HEK293 (cell line): Measurements from ENCODE around the gene DAPK2.

Source experiments
- CTCF ChIA-PET: fragments of 350-600 bp; formaldehyde crosslinking; extraction: SDS; loops from one replicate; lab custom pipeline; 2021; ENCODE audit warnings: antibody characterized with exemption; lab: Yijun Ruan, JAX
- POLR2A ChIA-PET: fragments of 300-600 bp; formaldehyde crosslinking; extraction: SDS; loops from one replicate; lab custom pipeline; 2020; ENCODE audit warnings: antibody characterized with exemption, inconsistent platforms; lab: Yijun Ruan, JAX
- H3K27ac ChIP-seq: fragments of 200-500 bp; sonication (Bioruptor generic); 2 replicates; pipeline ENCODE4 v1.5.1; 2014; ENCODE audit warnings: low read depth, low read length, control low read depth, inconsistent platforms; ENCODE audit errors: extremely low read depth
- H3K36me3 ChIP-seq, 2 experiments: fragments of 200-500 bp in 1 of 2; sonication (Bioruptor generic) in 1 of 2; 1 replicate in 1 of 2; 2 replicates in 1 of 2; pipeline ENCODE4 v1.5.1; 2014 to 2017; ENCODE audit warnings: inconsistent platforms in 2 of 2, low read length in 2 of 2; ENCODE audit not compliant: control insufficient read depth in 2 of 2, insufficient read depth in 1 of 2
- H3K4me1 ChIP-seq: fragments of 200-500 bp; sonication (Bioruptor generic); 2 replicates; pipeline ENCODE4 v1.5.1; 2014; ENCODE audit warnings: mild to moderate bottlenecking, low read length, inconsistent platforms; ENCODE audit not compliant: control insufficient read depth, insufficient read depth
- H3K4me3 ChIP-seq: 2 replicates; pipeline ENCODE4 v1.5.1; 2011; ENCODE audit warnings: low read depth, mild to moderate bottlenecking, control low read depth, low read length, moderate library complexity
- H3K9me3 ChIP-seq: fragments of 200-500 bp; sonication (Bioruptor generic); 2 replicates; pipeline ENCODE4 v1.5.1; 2014; ENCODE audit warnings: low read depth, low read length, inconsistent platforms; ENCODE audit not compliant: control insufficient read depth, insufficient read depth
- GLIS1 ChIP-seq: fragments of 450-650 bp; formaldehyde crosslinking; IDR thresholded peaks from 2 replicates; pipeline ENCODE4 v1.5.1; 2016; ENCODE audit warnings: missing biosample characterization, missing genetic modification characterization
- HOXA7 ChIP-seq: sonication (generic); formaldehyde crosslinking; IDR thresholded peaks from 2 replicates; pipeline ENCODE4 v1.8.1; 2022; ENCODE audit warnings: missing genetic modification reagents, borderline replicate concordance
- MYNN ChIP-seq: fragments of 450-650 bp; formaldehyde crosslinking; IDR thresholded peaks from 2 replicates; pipeline ENCODE4 v1.5.1; 2016; ENCODE audit warnings: missing biosample characterization, missing genetic modification characterization, borderline replicate concordance
- REST ChIP-seq: fragments of 450-650 bp; formaldehyde crosslinking; IDR thresholded peaks from 2 replicates; pipeline ENCODE4 v1.5.1; 2016; ENCODE audit warnings: missing biosample characterization, missing genetic modification characterization
- SCRT1 ChIP-seq: fragments of 450-650 bp; formaldehyde crosslinking; IDR thresholded peaks from 2 replicates; pipeline ENCODE4 v1.5.1; 2016; ENCODE audit warnings: missing biosample characterization, missing genetic modification characterization, borderline replicate concordance
- SCRT2 ChIP-seq: fragments of 450-650 bp; formaldehyde crosslinking; IDR thresholded peaks from 2 replicates; pipeline ENCODE4 v1.5.1; 2016; ENCODE audit warnings: missing biosample characterization, missing genetic modification characterization
- ZBTB48 ChIP-seq: fragments of 450-650 bp; formaldehyde crosslinking; IDR thresholded peaks from 2 replicates; pipeline ENCODE4 v1.5.1; 2016; ENCODE audit warnings: missing biosample characterization, missing genetic modification characterization
- ZNF133 ChIP-seq: fragments of 450-650 bp; formaldehyde crosslinking; IDR thresholded peaks from 2 replicates; pipeline ENCODE4 v1.5.1; 2016; ENCODE audit warnings: missing biosample characterization, missing genetic modification characterization
- ZNF157 ChIP-seq: fragments of 450-650 bp; formaldehyde crosslinking; IDR thresholded peaks from 2 replicates; pipeline ENCODE4 v1.5.1; 2016; ENCODE audit warnings: missing biosample characterization, missing genetic modification characterization
- ZNF2 ChIP-seq: fragments of 450-650 bp; formaldehyde crosslinking; IDR thresholded peaks from 2 replicates; pipeline ENCODE4 v1.5.1; 2016; ENCODE audit warnings: missing biosample characterization, missing genetic modification characterization
- ZNF529 ChIP-seq: fragments of 450-650 bp; formaldehyde crosslinking; IDR thresholded peaks from 2 replicates; pipeline ENCODE4 v1.5.1; 2017; ENCODE audit warnings: missing genetic modification characterization, missing biosample characterization; ENCODE audit not compliant: insufficient replicate concordance
- ZNF549 ChIP-seq: fragments of 450-650 bp; IDR thresholded peaks from 2 replicates; pipeline ENCODE4 v1.5.1; 2018; ENCODE audit warnings: missing biosample characterization, missing genetic modification characterization, mild to moderate bottlenecking, inconsistent platforms, moderate library complexity
- ZNF623 ChIP-seq: fragments of 450-650 bp; formaldehyde crosslinking; IDR thresholded peaks from 2 replicates; pipeline ENCODE4 v1.5.1; 2016; ENCODE audit warnings: missing biosample characterization, missing genetic modification characterization
- ZNF624 ChIP-seq: fragments of 450-650 bp; formaldehyde crosslinking; IDR thresholded peaks from 2 replicates; pipeline ENCODE4 v1.5.1; 2017; ENCODE audit warnings: missing biosample characterization, missing genetic modification characterization
- ZNF660 ChIP-seq: fragments of 450-650 bp; IDR thresholded peaks from 2 replicates; pipeline ENCODE4 v1.5.1; 2018; ENCODE audit warnings: missing biosample characterization, mild to moderate bottlenecking, missing genetic modification characterization
- ZNF701 ChIP-seq: fragments of 450-650 bp; formaldehyde crosslinking; IDR thresholded peaks from 2 replicates; pipeline ENCODE4 v1.5.1; 2016; ENCODE audit warnings: missing biosample characterization, missing genetic modification characterization
- ZNF768 ChIP-seq: fragments of 450-650 bp; formaldehyde crosslinking; IDR thresholded peaks from 2 replicates; pipeline ENCODE4 v1.5.1; 2018; ENCODE audit warnings: missing biosample characterization, mild to moderate bottlenecking, missing genetic modification characterization
- ZSCAN5A ChIP-seq: fragments of 450-650 bp; formaldehyde crosslinking; IDR thresholded peaks from 2 replicates; pipeline ENCODE4 v1.5.1; 2016; ENCODE audit warnings: missing biosample characterization, missing genetic modification characterization
- TF ChIP-seq, protein P1 (sequence below): fragments of 450-650 bp; formaldehyde crosslinking; conservative IDR thresholded peaks from 2 replicates; pipeline ENCODE4 v1.5.1; 2016; ENCODE audit warnings: low read depth, missing biosample characterization, missing genetic modification characterization
- TF ChIP-seq, protein P2 (sequence below): fragments of 450-650 bp; formaldehyde crosslinking; IDR thresholded peaks from 2 replicates; pipeline ENCODE4 v1.5.1; 2016; ENCODE audit warnings: missing biosample characterization, missing genetic modification characterization, low read depth

The DAPK2 gene

DNA sequence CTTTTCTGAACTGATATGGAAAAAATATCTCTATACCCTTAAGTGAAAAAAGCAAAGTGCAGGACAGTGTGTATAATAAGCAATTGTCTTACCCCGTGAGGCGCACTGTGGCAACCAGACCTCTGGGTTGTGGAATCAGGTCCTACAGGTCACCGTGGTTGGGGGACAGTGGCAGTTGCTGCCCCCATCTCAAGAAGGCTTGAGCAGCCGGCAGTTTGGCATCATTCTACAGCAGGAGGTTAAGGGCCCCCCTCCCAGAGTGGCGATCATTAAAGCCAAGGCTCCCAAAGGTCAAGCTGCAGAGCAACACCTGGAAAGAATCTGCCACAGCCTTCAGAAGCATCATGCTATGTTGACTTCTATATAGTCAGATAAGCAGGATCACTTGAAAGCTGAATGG, 156.5 kb downstream of the DAPK2 start:
- H3K9me3 ChIP-seq, result no peaks in the 10 kb centered on the region
- CTCF ChIA-PET, result interaction anchor here (0.6 to 1.2 kb wide), 12 partner anchors 8 to 317 kb away, joined by 3 to 8 read pairs (median 3); no protein-coding TSS in a partner anchor

DNA sequence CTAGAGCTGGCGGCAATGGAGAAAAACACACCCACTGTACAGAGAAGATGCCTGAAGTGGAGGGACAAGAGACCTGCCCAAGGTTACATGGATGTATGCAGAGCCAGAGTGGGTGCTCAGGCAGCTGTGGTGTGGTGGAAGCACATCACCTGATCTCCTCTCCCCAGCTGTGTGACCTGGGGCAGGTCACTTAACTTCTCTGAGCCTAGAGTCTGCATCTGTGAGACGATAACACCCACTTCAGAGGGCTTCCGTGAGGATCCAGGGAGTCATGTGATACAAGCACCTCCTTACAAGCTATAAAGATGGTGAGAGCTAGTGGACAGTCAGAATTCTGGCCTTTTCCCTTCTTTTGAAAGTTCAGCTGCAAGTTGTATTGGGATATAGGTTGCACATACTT, 157.5 kb downstream of the DAPK2 start:
- no peaks in the 10 kb centered on the region for H3K4me1 ChIP-seq
- ChIA-PET POLR2A (no interaction called here), CTCF (interaction anchor here (0.7 kb wide), 1 partner anchor 137 kb away, joined by 3 read pairs; no protein-coding TSS in a partner anchor)
- H3K9me3 ChIP-seq, result no peaks in the 10 kb centered on the region
- TF ChIP-seq MYNN (tag by site-specific recombination), result no peak
- TF ChIP-seq ZSCAN5A (tag by site-specific recombination), result no peak
- TF ChIP-seq ZNF701 (tag by site-specific recombination), result no peak
- TF ChIP-seq GLIS1, result no peak
- no peak for TF ChIP-seq ZNF157 (tag by site-specific recombination)
- TF ChIP-seq ZNF660, result no peak
- no peak for TF ChIP-seq REST (tag by site-specific recombination)
- 0 out of 2 replicates have a peak, but pooled peaks have one; percentile 22 for TF ChIP-seq ZNF768 (tag by site-specific recombination)
- no peaks in the 10 kb centered on the region for H3K36me3 ChIP-seq
- H3K27ac ChIP-seq, result no peak overlapping the region
- no peak overlapping the region for H3K4me3 ChIP-seq

More for the DNA sequence above, 156.5 kb downstream of the DAPK2 start:
- TF ChIP-seq ZNF623 (tag by site-specific recombination), result no peak
- no peak for TF ChIP-seq SCRT2 (tag by site-specific recombination)
- TF ChIP-seq ZNF624 (tag by site-specific recombination), result no peak
- no peak for TF ChIP-seq ZNF133 (tag by site-specific recombination)
- TF ChIP-seq ZNF529 (tag by site-specific recombination), result no peak
- TF ChIP-seq ZSCAN5A (tag by site-specific recombination), result no peak
- no peak for TF ChIP-seq ZNF549 (tag by site-specific recombination)
- no peak for TF ChIP-seq SCRT1
- TF ChIP-seq GLIS1, result no peak
- TF ChIP-seq ZNF2, result no peak
- no peak overlapping the region for H3K4me3 ChIP-seq
- H3K36me3 ChIP-seq, result no peaks in the 10 kb centered on the region
- H3K27ac ChIP-seq, result no peak overlapping the region
- no peaks in the 10 kb centered on the region for H3K4me1 ChIP-seq
- POLR2A ChIA-PET, result no interaction called here

- no peaks in the 10 kb centered on the region for H3K9me3 ChIP-seq
- no peaks in the 10 kb centered on the region for H3K36me3 ChIP-seq
- no peaks in the 10 kb centered on the region for H3K4me1 ChIP-seq
- H3K27ac ChIP-seq, result no peak overlapping the region
- TF ChIP-seq, protein P1, sequence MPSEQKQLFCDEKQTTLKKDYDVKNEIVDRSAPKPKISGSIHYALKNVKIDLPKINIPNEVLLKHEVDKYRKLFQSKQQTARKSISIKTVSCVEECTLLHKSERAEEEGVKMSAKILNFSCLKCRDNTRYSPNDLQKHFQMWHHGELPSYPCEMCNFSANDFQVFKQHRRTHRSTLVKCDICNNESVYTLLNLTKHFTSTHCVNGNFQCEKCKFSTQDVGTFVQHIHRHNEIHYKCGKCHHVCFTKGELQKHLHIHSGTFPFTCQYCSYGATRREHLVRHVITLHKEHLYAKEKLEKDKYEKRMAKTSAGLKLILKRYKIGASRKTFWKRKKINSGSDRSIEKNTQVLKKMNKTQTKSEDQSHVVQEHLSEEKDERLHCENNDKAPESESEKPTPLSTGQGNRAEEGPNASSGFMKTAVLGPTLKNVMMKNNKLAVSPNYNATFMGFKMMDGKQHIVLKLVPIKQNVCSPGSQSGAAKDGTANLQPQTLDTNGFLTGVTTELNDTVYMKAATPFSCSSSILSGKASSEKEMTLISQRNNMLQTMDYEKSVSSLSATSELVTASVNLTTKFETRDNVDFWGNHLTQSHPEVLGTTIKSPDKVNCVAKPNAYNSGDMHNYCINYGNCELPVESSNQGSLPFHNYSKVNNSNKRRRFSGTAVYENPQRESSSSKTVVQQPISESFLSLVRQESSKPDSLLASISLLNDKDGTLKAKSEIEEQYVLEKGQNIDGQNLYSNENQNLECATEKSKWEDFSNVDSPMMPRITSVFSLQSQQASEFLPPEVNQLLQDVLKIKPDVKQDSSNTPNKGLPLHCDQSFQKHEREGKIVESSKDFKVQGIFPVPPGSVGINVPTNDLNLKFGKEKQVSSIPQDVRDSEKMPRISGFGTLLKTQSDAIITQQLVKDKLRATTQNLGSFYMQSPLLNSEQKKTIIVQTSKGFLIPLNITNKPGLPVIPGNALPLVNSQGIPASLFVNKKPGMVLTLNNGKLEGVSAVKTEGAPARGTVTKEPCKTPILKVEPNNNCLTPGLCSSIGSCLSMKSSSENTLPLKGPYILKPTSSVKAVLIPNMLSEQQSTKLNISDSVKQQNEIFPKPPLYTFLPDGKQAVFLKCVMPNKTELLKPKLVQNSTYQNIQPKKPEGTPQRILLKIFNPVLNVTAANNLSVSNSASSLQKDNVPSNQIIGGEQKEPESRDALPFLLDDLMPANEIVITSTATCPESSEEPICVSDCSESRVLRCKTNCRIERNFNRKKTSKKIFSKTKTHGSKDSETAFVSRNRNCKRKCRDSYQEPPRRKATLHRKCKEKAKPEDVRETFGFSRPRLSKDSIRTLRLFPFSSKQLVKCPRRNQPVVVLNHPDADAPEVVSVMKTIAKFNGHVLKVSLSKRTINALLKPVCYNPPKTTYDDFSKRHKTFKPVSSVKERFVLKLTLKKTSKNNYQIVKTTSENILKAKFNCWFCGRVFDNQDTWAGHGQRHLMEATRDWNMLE (tag by site-specific recombination), result no peak
- TF ChIP-seq, protein P2, sequence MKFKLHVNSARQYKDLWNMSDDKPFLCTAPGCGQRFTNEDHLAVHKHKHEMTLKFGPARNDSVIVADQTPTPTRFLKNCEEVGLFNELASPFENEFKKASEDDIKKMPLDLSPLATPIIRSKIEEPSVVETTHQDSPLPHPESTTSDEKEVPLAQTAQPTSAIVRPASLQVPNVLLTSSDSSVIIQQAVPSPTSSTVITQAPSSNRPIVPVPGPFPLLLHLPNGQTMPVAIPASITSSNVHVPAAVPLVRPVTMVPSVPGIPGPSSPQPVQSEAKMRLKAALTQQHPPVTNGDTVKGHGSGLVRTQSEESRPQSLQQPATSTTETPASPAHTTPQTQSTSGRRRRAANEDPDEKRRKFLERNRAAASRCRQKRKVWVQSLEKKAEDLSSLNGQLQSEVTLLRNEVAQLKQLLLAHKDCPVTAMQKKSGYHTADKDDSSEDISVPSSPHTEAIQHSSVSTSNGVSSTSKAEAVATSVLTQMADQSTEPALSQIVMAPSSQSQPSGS, result no peak
- TF ChIP-seq ZBTB48 (tag by site-specific recombination), result no peak
- no peak for TF ChIP-seq HOXA7 (CRISPR knock-in tag)
- CTCF ChIA-PET, result interaction anchor here (1.0 kb wide), 1 partner anchor 179 kb away, joined by 3 read pairs; no protein-coding TSS in a partner anchor
- no peak overlapping the region for H3K4me3 ChIP-seq
- POLR2A ChIA-PET, result no interaction called here
Observed at GRCh38 chr15:63888146-63888545, 158.1 kb downstream of the DAPK2 start.
